LNCAP (cell line): Measurements from ENCODE around the gene DENND4A.

Experiments used
- TF ChIP-seq, protein P1 (sequence below): fragments of 450-650 bp; IDR thresholded peaks from 2 replicates; pipeline ENCODE4 v1.5.1; 2017; ENCODE audit warnings: mild to moderate bottlenecking

DENND4A gene

DNA sequence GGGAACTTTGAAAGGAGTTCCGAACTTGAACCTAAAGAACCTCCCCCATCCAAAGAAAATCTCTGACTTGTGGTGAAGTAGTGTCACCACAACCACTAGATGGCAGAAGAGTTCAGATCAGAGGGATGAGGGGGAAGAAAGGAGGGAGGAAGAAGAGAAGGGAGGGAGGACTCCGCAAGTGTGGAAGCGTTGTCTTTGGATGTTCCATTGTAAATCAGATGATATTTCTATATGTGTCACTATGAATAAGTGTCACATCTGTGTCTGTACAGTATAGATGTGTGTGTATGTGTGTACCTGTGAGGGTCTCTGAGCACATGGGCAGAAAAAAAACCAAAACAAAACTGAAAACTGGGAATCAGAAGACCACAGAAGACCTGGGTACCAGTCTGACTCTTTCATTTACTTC is 153.4 kb downstream of the DENND4A start:
- TF ChIP-seq, protein P1, sequence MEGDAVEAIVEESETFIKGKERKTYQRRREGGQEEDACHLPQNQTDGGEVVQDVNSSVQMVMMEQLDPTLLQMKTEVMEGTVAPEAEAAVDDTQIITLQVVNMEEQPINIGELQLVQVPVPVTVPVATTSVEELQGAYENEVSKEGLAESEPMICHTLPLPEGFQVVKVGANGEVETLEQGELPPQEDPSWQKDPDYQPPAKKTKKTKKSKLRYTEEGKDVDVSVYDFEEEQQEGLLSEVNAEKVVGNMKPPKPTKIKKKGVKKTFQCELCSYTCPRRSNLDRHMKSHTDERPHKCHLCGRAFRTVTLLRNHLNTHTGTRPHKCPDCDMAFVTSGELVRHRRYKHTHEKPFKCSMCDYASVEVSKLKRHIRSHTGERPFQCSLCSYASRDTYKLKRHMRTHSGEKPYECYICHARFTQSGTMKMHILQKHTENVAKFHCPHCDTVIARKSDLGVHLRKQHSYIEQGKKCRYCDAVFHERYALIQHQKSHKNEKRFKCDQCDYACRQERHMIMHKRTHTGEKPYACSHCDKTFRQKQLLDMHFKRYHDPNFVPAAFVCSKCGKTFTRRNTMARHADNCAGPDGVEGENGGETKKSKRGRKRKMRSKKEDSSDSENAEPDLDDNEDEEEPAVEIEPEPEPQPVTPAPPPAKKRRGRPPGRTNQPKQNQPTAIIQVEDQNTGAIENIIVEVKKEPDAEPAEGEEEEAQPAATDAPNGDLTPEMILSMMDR = peak; percentile 82

DNA sequence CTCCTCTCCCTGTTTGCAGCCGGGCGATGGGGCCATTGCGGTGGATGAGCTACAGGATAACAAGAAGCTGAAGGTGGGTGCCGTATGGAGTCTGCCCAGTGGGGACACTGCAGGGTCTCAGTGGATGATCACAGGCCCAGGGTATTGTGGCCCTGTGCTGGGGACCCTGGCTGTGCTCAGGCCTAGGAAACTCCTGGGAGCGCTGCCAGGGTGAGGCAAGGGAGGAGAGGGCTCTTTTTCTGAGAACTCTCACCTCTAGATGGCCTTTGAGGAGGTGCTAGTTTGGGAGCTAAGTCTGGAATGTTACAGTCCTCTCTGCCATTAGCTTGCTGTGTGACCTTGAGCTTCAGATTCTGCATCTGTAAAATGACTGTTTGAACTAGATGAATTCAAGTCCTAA is 154.0 kb downstream of the DENND4A start:
- TF ChIP-seq, protein P1 = no peak

DNA sequence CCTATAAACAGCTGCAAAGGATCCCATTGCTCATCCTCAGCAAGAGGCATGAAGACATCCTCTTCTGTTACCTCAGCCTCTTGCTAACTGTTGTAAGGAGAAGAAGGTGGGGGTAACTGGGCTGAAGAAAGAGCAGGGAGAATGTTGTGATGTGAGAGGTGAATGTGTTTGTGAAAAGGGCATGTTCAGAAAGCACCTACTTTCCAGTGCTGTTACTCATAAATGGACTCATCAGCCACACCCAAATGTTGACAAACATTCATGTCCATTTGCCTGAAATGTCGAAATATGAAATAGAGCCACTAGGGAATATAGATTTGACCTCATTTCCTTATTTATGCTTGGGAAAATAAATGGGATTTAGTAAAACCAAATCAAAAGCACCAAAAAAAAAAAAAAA is 157.7 kb downstream of the DENND4A start:
- TF ChIP-seq, protein P1 = no peak

DNA sequence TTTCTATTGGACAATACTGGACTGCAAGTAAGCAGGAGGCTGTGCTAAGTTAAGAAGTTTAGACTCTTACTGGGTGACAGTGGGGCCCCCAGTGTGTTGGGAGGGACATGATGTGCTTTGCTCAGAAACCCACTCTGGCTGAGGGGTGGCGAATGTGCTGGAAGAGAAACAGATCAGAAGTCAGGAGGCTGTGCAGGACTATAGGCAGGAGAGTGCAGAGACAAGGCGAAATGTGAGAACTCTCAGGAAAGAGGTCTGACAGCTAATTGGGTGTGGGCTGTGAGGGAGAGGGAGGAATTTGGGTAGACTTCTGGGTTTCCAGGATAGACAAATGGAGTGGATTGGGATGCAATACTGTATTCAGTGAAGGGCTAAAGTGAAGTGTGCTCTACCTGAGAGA is 158.3 kb downstream of the DENND4A start:
- TF ChIP-seq, protein P1 = no peak

DNA sequence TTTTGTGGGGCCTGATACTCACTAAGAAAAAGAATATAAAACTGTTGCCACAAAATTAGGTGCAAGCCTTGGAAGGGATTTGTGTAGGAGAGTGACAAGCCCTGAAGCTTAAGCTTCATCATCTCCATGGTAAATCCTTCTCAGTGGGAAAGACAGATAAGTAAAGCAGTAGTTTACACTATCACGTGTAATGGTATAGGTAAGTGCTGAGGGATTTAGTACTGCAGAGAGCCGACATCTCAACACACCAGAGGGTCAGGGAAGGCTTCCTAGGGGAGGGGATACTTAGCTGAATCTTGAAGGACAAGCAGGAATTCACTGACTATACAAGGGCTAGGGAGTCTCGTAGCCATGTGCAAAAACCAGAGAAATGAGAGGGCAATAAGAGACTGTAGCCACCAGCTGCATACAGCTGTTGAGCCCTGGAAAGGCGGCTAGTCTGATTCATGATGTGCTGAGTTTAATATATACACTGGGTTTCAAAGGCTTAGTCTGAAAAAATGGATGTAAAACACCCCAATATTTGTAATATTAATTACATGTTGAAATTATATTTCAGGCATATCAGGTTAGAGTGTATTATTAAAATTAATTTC is 159.2 kb downstream of the DENND4A start:
- TF ChIP-seq, protein P1 = no peak

DNA sequence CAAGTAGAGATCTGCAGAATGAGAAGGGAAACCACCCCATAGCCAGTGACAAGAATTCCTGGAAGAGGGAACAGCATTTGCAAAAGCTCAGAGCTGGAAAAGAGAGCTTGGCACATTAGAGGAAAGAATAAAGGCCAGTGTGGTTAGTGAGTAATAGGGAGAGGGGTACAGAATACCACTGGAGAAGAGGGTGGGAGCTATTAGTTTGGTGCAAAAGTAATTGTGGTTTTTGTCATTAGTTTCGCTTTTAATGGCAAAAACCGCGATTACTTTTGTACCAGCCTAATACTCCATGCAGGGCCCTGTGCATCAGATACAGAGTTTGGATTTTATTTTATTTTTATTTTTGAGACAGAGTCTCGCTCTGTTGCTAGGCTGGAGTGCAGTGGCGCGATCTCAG is 160.6 kb downstream of the DENND4A start:
- TF ChIP-seq, protein P1 = no peak

DNA sequence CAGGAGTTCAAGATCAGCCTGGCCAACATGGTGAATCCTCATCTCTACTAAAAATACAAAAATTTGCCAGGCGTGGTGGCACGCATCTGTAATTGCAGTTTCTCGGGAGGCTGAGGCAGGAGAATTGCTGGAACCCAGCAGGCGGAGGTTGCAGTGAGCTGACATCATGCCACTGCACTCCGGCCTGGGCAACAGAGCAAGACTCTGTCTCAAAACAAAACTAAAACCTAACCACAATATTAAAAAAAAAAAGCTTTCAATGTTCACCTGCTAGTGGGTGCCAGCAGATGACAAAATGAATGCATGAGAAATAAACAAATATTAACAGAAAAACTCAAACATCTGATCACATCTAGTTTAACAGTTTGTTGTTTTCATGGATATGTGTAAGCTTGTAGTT is 161.3 kb downstream of the DENND4A start:
- TF ChIP-seq, protein P1 = no peak

DNA sequence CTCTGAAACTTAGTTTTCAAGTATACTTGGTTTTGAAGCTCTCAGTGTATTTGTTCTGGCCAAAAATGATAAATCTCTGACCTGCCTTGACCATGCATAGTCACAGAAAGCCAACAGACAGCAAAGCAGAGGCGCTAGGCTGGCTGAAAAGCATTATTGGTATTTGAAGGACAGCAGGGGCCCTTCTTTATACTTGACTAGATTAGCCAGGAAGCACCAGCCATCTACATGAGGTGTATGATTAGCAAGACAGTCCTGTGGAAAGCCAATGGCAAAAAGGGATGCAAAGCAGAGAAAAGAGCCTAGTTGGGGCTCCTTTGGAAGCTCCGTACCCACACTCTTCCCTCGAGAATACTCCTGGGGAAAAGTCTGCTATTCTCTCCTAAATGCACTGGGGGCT is 162.5 kb downstream of the DENND4A start:
- TF ChIP-seq, protein P1 = no peak
